GM19025 (cell line): Measurements from ENCODE around the gene SLC43A2.
"Not testable (repeated sequence)": the region's sequence is repeated elsewhere in the genome, so short reads cannot be mapped to it uniquely, and the experiment has no call there.

Source experiments
- ATAC-seq: cut with Tn5 transposase; IDR thresholded peaks from one replicate; pipeline ENCODE4 v1.9.1; 2021; ENCODE audit warnings: mild to moderate bottlenecking, low read depth, moderate library complexity; ENCODE audit not compliant: unreplicated experiment

The SLC43A2 gene

DNA sequence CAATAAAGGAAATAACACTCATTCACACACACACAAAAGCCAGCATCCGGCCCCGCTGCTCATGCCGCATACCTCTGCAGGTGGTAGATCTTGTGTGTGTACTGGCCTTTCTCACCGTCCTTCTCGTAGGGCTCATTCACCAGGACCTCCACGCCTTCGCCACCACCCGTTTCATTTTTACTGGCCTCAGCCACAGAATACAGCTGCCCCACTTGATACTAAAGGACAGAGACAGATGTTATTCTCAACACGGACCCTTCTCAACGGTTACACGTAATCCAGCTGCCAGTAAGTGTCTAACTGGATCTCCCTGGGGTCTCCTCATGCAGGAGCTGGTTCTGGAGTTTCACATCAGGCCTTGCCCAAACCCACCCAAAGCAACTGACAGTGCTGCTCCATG is 75.7 kb downstream of the SLC43A2 start:
- ATAC-seq: no peak

DNA sequence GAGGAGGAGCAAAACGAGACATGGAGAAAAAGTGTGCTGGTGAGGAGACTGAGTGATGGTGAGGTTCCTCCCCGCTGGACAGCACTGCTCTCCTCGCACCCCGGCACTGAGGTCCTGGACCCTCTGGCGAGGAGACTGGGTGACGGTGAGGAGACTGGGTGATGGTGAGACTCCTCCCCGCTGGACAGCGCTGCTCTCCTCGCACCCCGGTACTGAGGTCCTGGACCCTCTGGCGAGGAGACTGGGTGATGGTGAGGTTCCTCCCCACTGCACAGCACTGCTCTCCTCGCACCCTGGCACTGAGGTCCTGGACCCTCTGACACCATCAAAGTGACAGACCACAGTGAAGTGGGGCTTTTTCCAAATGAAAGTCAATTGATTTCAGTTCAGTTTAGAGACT is 76.9 kb downstream of the SLC43A2 start:
- ATAC-seq: no peak

DNA sequence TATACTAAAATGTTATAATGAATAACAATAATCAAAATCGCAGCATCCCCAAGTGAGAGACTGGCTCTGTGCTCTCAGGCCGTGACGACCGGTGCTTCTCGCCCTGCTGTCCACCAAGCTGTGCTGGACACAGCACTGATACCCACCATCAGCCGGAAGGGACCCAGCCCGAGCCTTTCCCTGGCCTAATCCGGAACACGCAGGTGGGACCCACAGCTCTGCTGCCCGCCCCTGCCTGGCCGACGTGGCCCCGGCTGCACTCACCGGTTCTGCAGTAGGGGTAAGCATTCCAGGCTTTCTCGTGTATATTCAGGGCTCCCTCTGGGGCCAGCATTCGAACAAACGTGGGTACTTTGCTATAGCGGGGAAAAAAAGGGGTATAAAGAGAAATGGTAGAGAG is 80.6 kb downstream of the SLC43A2 start:
- no peak for ATAC-seq

DNA sequence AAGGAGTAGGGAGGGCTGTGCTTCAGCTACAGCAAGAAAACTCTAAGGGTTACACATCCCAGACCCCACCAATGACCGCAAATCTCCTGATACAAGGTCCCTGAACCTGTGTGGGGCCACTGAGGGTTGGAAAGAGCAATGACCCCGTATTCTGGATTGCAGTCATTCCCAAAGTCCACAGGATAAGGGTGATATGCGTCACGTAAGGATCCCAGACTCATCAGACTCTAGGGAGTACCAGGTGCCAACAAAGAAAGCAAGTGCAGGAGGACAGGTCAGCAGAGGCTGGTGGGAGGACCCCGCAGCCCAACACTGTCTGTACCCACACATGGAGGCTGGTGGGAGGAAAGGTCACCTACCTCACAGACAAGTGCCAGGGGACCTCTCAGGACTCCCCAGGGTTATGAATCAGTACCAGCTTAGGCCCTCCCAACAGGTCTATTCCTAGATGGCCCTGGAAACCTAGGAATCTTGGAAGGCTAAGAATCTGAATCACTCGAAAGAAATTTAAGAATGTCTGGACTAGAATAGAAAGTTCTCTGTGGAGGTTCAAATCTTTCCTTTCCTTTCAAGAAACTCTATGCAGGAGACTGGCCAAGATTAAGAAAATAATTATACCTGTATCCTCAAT is 82.2 kb downstream of the SLC43A2 start:
- no peak for ATAC-seq

DNA sequence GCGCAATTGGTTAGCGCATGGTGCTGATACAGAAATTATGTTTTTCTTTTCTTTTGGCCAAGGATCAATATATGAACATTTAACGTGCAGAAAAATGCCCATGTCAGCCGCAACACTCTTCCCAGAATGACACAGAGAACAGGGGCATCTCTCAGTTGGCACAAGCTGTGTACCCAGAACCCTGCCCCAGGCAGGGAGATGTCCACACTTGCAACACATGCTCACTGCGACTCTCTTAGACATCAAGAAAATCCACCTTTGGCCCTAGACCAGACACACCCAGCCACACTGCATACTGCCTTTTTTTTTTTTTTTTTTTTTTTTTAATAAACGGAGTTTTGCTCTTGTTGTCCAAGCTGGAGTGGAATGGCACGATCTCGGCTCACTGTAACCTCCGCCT is 83.0 kb downstream of the SLC43A2 start:
- no peak for ATAC-seq

DNA sequence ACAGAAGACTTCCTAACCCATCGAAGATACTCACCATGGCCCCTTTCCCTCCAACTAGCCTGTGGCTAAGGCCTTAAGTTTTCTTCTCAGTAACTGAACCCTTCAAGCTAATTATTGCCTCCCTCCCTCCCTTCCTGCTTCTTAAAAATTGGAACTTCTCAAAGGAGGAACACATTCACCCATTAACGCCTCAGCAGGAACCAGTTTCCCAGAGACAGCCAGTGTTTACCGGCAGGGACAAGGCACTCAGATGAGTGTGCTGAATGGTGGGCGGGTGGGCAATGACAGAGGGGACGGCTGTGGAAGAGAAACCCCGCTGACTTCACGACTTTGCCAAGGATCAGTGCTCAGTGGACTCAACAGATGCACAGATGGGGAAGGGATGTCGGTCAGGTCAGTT is 86.3 kb downstream of the SLC43A2 start:
- no peak for ATAC-seq

DNA sequence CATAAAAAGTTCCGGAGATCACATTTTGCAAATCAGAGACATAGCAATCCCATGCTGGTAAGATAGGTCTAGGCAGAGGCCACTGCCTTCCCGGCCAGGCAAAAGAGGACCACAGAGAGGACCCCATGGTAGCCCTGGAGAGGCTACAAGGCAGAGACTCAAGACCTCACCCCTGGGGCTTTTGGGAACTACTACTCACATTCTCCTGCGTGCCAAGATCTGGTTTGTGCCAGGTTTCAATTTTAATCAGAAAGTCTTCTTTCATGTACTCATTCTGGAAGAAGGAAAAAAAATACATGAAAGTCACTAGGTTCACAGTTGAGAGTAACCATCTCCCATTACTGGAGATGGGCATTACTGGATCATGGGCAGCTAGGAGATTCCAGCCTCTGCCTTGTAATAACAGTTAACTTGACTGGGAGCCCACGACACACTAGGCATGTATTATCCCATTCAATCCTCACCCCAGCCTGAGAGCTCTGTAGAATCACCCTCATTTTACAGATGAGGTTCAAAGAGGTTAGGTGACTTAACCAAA is 87.2 kb downstream of the SLC43A2 start:
- no peak for ATAC-seq

DNA sequence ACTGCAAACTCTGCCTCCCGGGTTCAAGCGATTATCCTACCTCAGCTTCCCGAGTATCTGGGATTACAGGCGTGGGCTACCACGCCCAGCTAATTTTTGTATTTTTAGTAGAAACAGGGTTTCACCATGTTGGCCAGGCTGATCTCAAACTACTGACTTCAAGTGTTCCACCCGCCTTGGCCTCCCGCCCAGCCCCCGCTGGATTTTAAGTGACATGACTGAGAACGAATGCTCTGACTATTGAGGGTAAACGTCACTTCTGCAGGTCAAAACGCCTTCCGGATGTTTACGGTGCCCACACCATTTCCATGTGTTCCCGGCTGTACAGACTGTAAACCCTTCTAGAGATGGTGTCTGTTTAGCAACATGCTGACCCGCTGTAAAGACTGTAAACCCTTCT is 88.8 kb downstream of the SLC43A2 start:
- no peak for ATAC-seq

DNA sequence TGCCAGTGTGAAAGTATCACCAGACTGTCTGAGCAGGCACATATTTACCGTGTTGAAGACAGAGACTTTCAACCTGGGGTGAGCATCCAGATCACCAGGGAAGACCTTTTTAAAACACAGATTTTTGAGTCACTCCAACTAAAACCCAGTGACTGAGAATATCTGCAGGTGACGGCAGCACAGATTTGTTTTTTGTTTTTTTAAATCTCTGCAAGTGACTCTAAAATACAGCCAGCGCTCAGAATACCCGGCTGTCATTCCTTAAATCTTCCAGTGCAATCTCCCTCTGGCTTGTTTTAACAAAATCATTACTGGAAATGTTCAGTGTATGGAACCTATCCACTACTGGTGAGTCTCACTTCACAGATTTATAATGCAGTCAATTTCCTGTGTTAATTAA is 92.9 kb downstream of the SLC43A2 start:
- ATAC-seq: no peak

DNA sequence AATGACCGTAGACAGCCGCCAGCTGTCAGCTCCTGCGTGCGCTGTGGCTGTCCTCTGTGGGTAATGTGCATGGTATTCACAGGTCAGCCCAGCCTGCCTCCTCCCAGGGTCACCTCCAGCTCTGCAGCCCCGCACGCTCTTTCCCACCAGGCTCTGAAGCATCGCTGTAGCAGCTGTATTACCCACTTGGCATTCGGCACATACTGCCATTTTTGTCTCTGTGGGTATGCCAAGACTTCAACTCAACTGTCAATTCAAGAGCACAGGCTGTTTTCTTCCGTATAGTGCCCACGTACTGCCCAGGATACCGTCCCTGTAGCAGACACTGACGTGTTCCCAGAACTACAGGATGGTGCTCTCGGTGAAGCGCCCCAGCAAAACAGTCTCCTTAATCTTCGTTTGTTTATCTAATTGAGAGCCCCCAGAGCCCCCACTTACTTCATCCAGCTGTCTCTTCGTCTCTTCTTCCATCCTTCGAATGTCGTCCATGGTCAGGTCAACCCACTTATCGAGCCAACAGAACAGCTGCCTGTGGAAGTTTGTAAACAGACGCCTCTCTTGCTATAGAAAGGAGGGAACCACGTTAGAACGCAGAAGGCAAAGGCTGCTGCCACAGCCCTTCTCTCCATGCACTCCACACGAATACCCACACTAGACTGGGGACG is 94.8 kb downstream of the SLC43A2 start:
- ATAC-seq: no peak

DNA sequence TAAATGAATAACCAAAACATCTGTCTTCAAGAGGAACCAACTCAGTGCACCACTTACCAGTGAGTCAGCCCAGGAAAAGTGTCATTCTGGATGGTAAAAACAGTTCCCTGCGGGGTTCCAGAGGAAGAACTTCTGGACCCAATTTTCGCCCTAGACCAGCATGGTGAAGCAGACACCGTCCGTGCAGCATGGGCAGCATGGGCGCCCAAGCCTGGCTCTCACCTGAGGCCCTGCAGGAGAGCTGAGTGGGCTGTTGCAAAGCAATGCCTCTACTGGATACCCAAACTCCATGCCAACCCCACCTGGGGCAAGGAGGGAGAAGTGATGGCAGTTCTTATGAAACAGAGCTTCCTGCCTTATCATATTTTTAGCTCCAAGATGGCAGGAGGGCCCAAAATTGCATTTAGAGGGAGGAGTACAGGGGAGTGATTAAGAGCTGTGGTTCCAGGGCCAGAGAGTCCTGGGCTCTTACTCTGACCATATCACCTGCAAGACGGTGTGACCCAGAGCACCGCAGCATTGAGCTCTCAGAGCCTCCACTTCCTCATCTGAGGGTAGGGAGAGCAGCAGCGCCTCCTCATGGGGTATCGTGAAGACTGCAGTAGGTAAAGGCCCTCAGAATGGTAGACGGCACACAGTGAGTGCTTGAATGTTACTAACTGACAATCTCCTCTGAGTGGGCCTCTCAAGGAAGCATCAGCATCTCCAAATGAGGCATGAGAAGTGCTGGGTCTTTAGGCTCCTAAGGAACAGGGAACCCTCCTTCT is 95.6 kb downstream of the SLC43A2 start:
- ATAC-seq: no peak

DNA sequence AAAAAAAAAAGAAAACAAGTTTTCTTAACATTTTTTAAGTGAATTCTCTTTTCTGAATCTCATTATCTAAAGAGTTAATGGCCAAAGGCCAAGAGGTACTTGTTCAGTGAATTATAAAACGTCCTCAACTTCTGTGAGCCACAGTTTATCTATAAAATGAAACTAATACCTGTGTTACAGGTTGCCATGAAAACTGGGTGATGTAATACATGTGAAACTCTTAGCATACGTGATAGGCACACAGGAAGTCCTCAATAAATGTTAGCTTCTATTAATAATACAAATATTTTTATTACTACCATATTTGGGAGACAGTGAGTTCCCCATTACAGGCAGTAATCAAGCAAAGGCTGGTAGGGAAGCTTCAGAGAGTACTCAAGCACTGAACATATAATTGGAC is 98.8 kb downstream of the SLC43A2 start:
- ATAC-seq: no peak

DNA sequence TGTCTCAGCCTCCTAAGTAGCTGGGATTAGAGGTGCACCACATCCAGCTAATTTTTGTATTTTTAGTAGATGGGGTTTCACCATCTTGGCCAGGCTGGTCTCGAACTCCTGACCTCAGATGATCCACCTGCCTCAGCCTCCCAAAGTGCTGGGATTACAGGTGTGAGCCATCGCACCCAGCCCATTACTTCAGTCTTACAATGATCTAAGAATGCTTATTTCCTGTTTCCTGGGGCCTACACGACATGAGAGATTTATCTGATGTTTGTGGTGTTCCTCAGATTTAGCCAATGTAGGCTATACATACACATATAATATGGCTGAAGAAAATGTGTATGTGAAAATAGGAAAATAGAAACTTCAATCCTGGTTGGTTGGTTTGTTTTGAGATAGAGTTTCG is 101.8 kb downstream of the SLC43A2 start:
- ATAC-seq: not testable (repeated sequence)

DNA sequence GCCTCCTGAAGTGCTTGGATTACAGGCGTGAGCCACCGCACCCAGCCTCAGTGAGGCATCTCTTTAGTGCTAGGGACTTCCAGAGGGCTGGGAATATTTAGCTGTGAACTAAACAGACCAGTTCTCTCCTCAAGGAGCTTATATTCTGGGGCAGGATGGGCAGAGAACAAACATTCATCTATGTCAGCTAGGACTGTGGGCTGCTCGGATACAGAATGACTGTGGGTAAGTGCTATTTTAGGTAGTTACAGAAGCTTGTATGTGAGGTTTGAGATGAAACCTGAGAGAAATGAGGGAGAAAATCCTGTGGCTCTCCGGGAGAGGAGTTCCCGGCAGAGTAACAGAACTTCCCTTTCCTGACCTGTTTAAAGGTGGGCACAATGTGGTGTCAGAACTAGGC is 106.0 kb downstream of the SLC43A2 start:
- no peak for ATAC-seq

DNA sequence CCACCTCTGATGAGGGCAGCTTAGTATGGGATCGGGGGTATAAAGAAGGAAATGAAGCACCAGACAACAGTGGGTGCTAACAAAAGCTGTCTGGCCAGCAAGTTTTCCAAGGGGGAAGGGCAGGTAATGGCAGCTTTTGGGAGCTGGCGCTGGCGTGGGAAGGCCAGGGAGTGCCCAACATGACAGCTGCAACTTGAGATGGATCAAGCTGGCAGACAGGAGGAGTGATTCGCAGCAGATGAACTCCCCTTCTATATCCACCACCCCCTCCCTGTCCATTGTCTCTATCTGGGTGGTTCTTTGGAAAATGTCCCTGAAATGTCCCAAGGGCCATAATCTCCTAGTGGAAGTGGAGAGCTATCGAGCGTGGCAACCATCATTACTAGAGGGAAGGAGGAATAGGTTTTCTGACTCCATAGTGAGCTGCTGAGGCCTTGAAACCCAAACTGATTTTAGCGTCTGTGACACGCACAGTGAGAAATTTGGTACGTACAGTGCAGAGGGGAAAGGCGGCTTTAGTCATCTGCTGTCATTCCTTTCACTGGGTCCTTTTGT is 107.5 kb downstream of the SLC43A2 start:
- no peak for ATAC-seq

DNA sequence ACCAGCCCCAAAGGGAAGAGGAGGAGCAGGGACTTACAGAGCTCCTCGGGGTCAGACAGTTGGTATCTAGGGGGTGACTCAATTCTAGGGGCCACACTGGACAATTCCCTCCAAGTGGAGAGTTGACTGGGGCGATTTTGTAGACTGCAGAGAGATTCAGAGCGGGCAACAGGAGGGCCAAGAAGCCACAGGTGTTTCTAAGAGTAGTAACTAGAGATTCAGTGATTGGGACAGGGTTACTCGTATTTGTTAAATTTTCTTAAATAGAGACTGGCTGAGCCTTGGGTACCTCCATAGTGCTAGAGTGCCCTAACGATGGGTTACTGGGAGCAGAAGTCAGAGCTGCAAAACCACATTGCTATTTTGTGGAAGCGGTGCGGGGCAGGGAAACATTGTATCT is 109.0 kb downstream of the SLC43A2 start:
- ATAC-seq: no peak
